Measurements from ENCODE around the gene OSBPL2. TPM values are rescaled to one million over a fixed set of nuclear protein-coding genes. Genes with fewer than 3 reads are reported as not detected.

The OSBPL2 gene
- total RNA-seq, 1 experiment from 2014 or later, result 49.5 TPM

DNA sequence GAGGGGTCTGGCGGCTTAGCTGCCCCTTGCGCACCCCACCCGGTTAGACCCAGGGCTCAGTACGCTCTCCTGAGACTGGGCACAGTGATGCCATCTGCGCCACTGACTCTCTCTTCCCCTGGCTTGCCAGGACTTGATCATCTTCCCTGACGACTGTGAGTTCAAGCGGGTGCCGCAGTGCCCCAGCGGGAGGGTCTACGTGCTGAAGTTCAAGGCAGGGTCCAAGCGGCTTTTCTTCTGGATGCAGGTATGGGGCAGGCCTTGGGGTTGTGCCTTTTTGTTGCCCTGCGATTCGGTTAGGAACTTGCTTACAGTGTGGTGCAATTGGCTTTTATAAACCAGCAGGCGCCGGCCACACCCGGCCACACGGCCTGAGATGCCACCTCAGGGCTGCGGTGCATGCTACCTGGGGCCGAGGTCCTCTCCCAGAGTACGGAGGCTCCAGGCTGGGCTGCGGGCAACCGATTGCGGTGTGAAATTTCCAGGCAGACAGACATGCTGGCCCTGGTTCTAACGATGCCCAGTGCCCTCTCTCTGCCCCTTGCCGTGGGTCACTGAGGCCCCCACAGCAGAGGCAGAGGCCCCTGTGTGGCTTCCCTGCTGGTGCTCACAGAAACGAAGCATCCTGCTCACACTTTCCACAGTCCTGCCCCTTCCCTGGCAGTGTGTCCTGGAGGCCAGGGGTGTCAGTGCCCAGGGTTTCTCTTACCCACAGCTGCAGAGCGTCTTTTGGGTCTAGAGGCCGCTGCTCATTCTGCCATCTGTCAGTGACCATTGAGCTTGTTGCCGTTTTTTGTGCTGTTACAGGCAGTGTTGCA lies 66.2 kb downstream of the OSBPL2 start:
- no peaks in the 10 kb centered on the region for H3K27me3 Mint-ChIP-seq (ENCODE audit: low read depth)
- H3K27ac Mint-ChIP-seq, result peak overlapping the region; percentile 93
- H3K36me3 Mint-ChIP-seq, result peaks cover 28% of the 10 kb centered on the region
- H3K9me3 Mint-ChIP-seq, result no peaks in the 10 kb centered on the region
- DNase-seq (ENCODE audit: low spot score) (no peak), ATAC-seq (no peak)
- peak overlapping the region; percentile 86 for H3K4me3 Mint-ChIP-seq
- ChIA-PET CTCF (interaction anchor here (2.4 to 2.7 kb wide), 2 partner anchors 64 to 78 kb away, joined by 10 to 16 read pairs; no protein-coding TSS in a partner anchor), POLR2A (interaction anchor here (1.2 to 1.3 kb wide), 2 partner anchors 64 to 70 kb away, joined by 3 to 6 read pairs; no protein-coding TSS in a partner anchor)
- 0 out of 2 replicates have a peak, but pooled peaks have one; percentile 42 for TF ChIP-seq ATF1 (CRISPR knock-in tag; IDR thresholded peaks at IDR 0.05)
- TF ChIP-seq, protein P1, sequence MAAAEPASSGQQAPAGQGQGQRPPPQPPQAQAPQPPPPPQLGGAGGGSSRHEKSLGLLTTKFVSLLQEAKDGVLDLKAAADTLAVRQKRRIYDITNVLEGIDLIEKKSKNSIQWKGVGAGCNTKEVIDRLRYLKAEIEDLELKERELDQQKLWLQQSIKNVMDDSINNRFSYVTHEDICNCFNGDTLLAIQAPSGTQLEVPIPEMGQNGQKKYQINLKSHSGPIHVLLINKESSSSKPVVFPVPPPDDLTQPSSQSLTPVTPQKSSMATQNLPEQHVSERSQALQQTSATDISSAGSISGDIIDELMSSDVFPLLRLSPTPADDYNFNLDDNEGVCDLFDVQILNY (CRISPR knock-in tag; IDR thresholded peaks at IDR 0.05), result no peak
- peaks cover 18% of the 10 kb centered on the region for H3K4me1 Mint-ChIP-seq

DNA sequence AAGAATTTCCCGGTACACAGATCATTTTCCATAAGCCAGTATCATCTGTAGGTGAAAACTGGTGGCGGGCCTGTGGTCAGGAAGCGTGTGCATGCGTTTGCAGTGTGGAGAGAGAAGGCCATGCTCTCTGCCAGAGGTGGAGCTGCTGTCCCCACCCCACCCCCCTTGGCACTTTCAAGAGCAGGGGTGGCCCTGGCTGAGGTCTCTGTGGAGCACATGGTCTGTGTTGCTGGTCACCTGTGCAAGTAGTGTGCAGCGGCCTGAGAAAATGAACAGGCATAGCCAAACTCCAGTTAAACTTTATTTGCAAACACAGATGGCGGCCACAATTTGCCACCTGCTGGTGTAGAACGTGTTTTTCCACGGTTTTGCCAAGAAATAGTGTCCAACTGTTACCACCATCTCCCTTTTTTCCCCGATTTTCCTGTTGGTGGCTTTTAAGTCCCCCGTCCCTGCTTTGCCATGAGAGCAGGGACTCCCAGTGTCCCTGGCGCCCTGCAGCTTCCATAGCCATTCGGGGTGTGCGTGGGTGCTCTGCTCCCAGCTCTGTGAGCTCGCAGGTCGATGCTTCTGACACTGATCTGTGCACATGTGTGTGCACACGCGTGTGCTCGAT lies 66.9 kb downstream of the OSBPL2 start:
- CTCF ChIA-PET, result interaction anchor here (0.5 to 2.7 kb wide), 4 partner anchors 64 to 94 kb away, joined by 3 to 16 read pairs (median 10); no protein-coding TSS in a partner anchor
- TF ChIP-seq NR2C2 (CRISPR knock-in tag; IDR thresholded peaks at IDR 0.05) (no peak), GABPB1 (CRISPR knock-in tag; IDR thresholded peaks at IDR 0.05) (0 out of 2 replicates have a peak, but pooled peaks have one; percentile 15)
- peaks cover 28% of the 10 kb centered on the region for H3K36me3 Mint-ChIP-seq
- H3K27ac Mint-ChIP-seq, result peak overlapping the region; percentile 98
- H3K9me3 Mint-ChIP-seq, result no peaks in the 10 kb centered on the region
- H3K27me3 Mint-ChIP-seq (ENCODE audit: low read depth), result no peaks in the 10 kb centered on the region
- H3K4me1 Mint-ChIP-seq, result peaks cover 18% of the 10 kb centered on the region
- ATAC-seq (no peak), DNase-seq (ENCODE audit: low spot score) (no peak)
- POLR2A ChIA-PET, result interaction anchor here (1.3 kb wide), 1 partner anchor 69 kb away, joined by 6 read pairs; no protein-coding TSS in a partner anchor
- peak overlapping the region; percentile 86 for H3K4me3 Mint-ChIP-seq

DNA sequence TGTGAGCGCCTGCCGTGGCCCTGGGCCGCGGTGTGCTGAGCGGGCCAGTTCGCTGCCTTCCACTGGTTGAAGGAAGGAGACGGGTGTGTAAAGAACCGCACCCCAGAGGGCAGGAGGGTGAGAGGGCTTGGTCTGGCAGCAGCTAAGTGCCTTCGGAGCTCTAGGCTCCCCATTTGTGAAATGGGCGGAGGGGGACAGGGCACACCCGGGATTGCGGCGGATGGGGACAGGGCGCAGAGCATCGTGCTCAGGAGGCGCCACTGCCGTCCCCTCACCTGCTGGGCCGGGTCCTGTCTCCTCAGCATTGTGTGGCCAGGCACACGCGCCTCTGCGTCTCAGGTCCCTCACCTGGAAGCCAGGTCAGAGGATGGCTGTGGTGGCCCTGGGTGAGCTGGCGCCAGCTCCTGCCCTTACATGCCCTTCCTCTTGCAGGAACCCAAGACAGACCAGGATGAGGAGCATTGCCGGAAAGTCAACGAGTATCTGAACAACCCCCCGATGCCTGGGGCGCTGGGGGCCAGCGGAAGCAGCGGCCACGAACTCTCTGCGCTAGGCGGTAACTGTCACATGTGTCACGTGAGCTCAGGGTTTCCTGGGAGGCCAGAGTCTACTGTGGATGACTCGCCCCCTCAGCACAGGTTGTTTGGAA lies 67.6 kb downstream of the OSBPL2 start:
- H3K27me3 Mint-ChIP-seq (ENCODE audit: low read depth), result no peaks in the 10 kb centered on the region
- H3K27ac Mint-ChIP-seq, result peak overlapping the region; percentile 98
- ATAC-seq, result no peak
- no peaks in the 10 kb centered on the region for H3K9me3 Mint-ChIP-seq
- peaks cover 18% of the 10 kb centered on the region for H3K4me1 Mint-ChIP-seq
- peaks cover 28% of the 10 kb centered on the region for H3K36me3 Mint-ChIP-seq
- TF ChIP-seq, protein P2, sequence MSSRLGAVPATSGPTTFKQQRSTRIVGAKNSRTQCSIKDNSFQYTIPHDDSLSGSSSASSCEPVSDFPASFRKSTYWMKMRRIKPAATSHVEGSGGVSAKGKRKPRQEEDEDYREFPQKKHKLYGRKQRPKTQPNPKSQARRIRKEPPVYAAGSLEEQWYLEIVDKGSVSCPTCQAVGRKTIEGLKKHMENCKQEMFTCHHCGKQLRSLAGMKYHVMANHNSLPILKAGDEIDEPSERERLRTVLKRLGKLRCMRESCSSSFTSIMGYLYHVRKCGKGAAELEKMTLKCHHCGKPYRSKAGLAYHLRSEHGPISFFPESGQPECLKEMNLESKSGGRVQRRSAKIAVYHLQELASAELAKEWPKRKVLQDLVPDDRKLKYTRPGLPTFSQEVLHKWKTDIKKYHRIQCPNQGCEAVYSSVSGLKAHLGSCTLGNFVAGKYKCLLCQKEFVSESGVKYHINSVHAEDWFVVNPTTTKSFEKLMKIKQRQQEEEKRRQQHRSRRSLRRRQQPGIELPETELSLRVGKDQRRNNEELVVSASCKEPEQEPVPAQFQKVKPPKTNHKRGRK (CRISPR knock-in tag; IDR thresholded peaks at IDR 0.05; ENCODE audit: borderline replicate concordance), result no peak
- TF ChIP-seq SMAD3 (CRISPR knock-in tag; IDR thresholded peaks at IDR 0.05; ENCODE audit: borderline replicate concordance), result no peak
- no peak for TF ChIP-seq CREM (CRISPR knock-in tag; IDR thresholded peaks at IDR 0.05)
- TF ChIP-seq TEAD1 (CRISPR knock-in tag; IDR thresholded peaks at IDR 0.05), result no peak
- CTCF ChIA-PET, result interaction anchor here (1.4 to 2.7 kb wide), 2 partner anchors 63 to 77 kb away, joined by 9 to 10 read pairs; no protein-coding TSS in a partner anchor
- POLR2A ChIA-PET, result interaction anchor here (1.3 kb wide), 1 partner anchor 69 kb away, joined by 6 read pairs; no protein-coding TSS in a partner anchor
- no peak for DNase-seq (ENCODE audit: low spot score)
- peak overlapping the region; percentile 47 for H3K4me3 Mint-ChIP-seq

DNA sequence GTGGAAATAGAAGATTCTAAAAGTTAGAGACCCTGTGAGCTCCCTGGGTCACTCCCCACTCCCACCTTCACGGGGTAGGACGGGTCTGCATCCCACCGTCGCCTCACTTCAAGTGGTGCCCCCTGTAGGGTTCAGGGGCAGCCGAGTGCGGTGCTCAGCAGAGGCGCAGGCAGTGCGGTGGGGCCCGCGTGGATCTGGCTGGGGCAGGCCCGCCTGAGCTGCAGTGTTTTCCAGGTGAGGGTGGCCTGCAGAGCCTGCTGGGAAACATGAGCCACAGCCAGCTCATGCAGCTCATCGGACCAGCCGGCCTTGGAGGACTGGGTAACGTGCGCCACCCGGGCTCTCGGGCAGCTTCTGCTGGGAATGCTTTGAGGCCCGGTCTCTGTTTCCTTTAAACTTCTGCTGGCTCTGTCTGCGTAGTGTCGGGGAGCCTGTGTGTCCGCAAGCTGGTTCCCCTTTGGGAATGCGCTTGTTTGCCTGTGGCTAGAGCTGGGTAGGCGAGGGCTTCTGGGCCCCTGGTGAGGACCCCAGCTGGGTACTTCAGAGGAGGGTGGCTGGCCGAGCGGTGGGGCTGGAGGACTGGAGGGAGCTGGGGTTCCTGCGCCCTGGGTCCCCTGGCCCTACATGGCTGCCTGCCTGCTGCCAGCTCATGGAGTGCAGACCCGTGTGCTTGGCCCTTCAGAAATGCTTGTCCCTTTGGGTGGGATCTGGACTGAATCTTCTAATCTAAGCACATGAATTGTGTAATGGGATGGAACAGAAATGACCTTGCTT lies 68.3 kb downstream of the OSBPL2 start:
- no peak for DNase-seq (ENCODE audit: low spot score)
- ChIA-PET CTCF (interaction anchor here (1.4 to 2.7 kb wide), 4 partner anchors 62 to 95 kb away, joined by 4 to 10 read pairs (median 6); no protein-coding TSS in a partner anchor), POLR2A (interaction anchor here (1.3 kb wide), 1 partner anchor 68 kb away, joined by 3 read pairs; no protein-coding TSS in a partner anchor)
- Mint-ChIP-seq H3K27ac (peak overlapping the region; percentile 78), H3K4me1 (peaks cover 14% of the 10 kb centered on the region), H3K4me3 (no peak overlapping the region), H3K27me3 (ENCODE audit: low read depth) (no peaks in the 10 kb centered on the region), H3K36me3 (peaks cover 28% of the 10 kb centered on the region), H3K9me3 (no peaks in the 10 kb centered on the region)
- no peak for ATAC-seq
- TF ChIP-seq GRHL2 (CRISPR knock-in tag; IDR thresholded peaks at IDR 0.05; ENCODE audit: insufficient replicate concordance, severe bottlenecking) (no peak), ESRRA (CRISPR knock-in tag; IDR thresholded peaks at IDR 0.05; ENCODE audit: borderline replicate concordance) (no peak), ZNF263 (CRISPR knock-in tag; IDR thresholded peaks at IDR 0.05; ENCODE audit: low read depth) (no peak), SP1 (CRISPR knock-in tag; conservative IDR thresholded peaks at IDR 0.05) (no peak)
- TF ChIP-seq, protein P3, sequence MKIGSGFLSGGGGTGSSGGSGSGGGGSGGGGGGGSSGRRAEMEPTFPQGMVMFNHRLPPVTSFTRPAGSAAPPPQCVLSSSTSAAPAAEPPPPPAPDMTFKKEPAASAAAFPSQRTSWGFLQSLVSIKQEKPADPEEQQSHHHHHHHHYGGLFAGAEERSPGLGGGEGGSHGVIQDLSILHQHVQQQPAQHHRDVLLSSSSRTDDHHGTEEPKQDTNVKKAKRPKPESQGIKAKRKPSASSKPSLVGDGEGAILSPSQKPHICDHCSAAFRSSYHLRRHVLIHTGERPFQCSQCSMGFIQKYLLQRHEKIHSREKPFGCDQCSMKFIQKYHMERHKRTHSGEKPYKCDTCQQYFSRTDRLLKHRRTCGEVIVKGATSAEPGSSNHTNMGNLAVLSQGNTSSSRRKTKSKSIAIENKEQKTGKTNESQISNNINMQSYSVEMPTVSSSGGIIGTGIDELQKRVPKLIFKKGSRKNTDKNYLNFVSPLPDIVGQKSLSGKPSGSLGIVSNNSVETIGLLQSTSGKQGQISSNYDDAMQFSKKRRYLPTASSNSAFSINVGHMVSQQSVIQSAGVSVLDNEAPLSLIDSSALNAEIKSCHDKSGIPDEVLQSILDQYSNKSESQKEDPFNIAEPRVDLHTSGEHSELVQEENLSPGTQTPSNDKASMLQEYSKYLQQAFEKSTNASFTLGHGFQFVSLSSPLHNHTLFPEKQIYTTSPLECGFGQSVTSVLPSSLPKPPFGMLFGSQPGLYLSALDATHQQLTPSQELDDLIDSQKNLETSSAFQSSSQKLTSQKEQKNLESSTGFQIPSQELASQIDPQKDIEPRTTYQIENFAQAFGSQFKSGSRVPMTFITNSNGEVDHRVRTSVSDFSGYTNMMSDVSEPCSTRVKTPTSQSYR (CRISPR knock-in tag; IDR thresholded peaks at IDR 0.05), result no peak

Data from WTC11 (cell line).